A673 (cell line): Measurements from ENCODE around the gene SMIM5.

Experiments used
- CTCF ChIP-seq: fragments of 300-800, 200-600 bp; sonication (generic); conservative IDR thresholded peaks from 2 replicates; pipeline ENCODE4 v1.5.1; 2017; ENCODE audit warnings: low read depth, mild to moderate bottlenecking, antibody characterized with exemption, low read length, moderate library complexity, mixed read lengths
- EZH2 ChIP-seq: fragments of 200-600 bp; sonication (generic); IDR thresholded peaks from 2 replicates; pipeline ENCODE4 v1.6.1; 2017; ENCODE audit warnings: borderline replicate concordance, low read depth, mild to moderate bottlenecking, mixed read lengths, antibody characterized with exemption, low read length; ENCODE audit not compliant: poor library complexity, severe bottlenecking

- TF ChIP-seq CTCF, result no peak
- TF ChIP-seq EZH2, result no peak
These were observed 17.6 kb downstream of the SMIM5 start for GRCh38 chr17:75650874-75651273.
